CD4-positive, CD25-positive, alpha-beta regulatory T cell (primary cell): Measurements from ENCODE around the gene STAB1. TPM values are rescaled to one million over a fixed set of nuclear protein-coding genes. Genes with fewer than 3 reads are reported as not detected.

ENCODE experiments used
- ATAC-seq, 2 donors: fragments of 150-1000 bp; cut with Tn5 transposase; one replicate each; pipeline ENCODE4 v1.10.0; 2021; ENCODE audit warnings: low read depth in 2 of 2, moderate number of reproducible peaks in 2 of 2, moderate library complexity in 1 of 2
- DNase-seq, 3 donors: peaks; one replicate each; pipeline versions ENCODE4 v3.0.0 to v3.0.0-alpha.2; 2012 to 2022; ENCODE audit warnings: mixed read lengths in 1 of 3
- H3K27ac ChIP-seq: one replicate; pipeline ENCODE4 v1.7.0; 2013; ENCODE audit warnings: mild to moderate bottlenecking, low read length; ENCODE audit not compliant: insufficient read depth, poor library complexity, severe bottlenecking
- H3K27me3 ChIP-seq: one replicate; pipeline ENCODE4 v1.7.0; 2013; ENCODE audit warnings: low read length; ENCODE audit not compliant: control insufficient read depth, insufficient read depth
- H3K36me3 ChIP-seq: one replicate; pipeline ENCODE4 v1.7.0; 2013; ENCODE audit warnings: mild to moderate bottlenecking, low read length, moderate library complexity; ENCODE audit not compliant: control insufficient read depth, insufficient read depth
- H3K4me1 ChIP-seq: 2 replicates; pipeline ENCODE4 v1.7.0; 2013; ENCODE audit warnings: mild to moderate bottlenecking, low read length; ENCODE audit not compliant: insufficient read depth, control insufficient read depth, poor library complexity, severe bottlenecking
- H3K4me3 ChIP-seq: one replicate; pipeline ENCODE4 v1.7.0; 2013; ENCODE audit warnings: low read depth, mild to moderate bottlenecking, low read length, moderate library complexity
- H3K9me3 ChIP-seq, 2 experiments: 1 replicate in 1 of 2; 2 replicates in 1 of 2; pipeline ENCODE4 v1.7.0; 2013; ENCODE audit warnings: low read length in 2 of 2, mild to moderate bottlenecking in 1 of 2, moderate library complexity in 1 of 2; ENCODE audit not compliant: control insufficient read depth in 2 of 2
- H3K27ac Mint-ChIP-seq, 3 donors: one replicate each; pipeline ENCODE4 v1.8.0; 2020 to 2022; ENCODE audit warnings: mild to moderate bottlenecking in 3 of 3, mixed read lengths in 3 of 3, moderate library complexity in 2 of 3
- H3K27me3 Mint-ChIP-seq: one replicate; pipeline ENCODE4 v1.8.0; 2022; ENCODE audit warnings: mild to moderate bottlenecking, mixed read lengths
- H3K36me3 Mint-ChIP-seq: one replicate; pipeline ENCODE4 v1.8.0; 2020; ENCODE audit warnings: mixed read lengths
- H3K4me1 Mint-ChIP-seq, 4 donors: one replicate each; pipeline ENCODE4 v1.8.0; 2020 to 2022; ENCODE audit warnings: mixed read lengths in 4 of 4, mild to moderate bottlenecking in 1 of 4
- H3K4me3 Mint-ChIP-seq, 4 donors: one replicate each; pipeline ENCODE4 v1.8.0; 2020 to 2022; ENCODE audit warnings: mild to moderate bottlenecking in 4 of 4, mixed read lengths in 4 of 4, moderate library complexity in 3 of 4
- H3K9me3 Mint-ChIP-seq, 7 donors: one replicate each; pipeline ENCODE4 v1.8.0; 2020 to 2022; ENCODE audit warnings: mixed read lengths in 7 of 7, mild to moderate bottlenecking in 3 of 7, moderate library complexity in 2 of 7
- polyA plus RNA-seq, 4 donors: library from polyadenylated mRNA; unstranded; fragments of 300-500 nt; fragmentation: Illumina TruSeq; gene quantifications; one replicate each; pipeline ENCODE4 v1.2.3, GENCODE V29; 2021
- total RNA-seq: library from RNA; stranded (reverse); gene quantifications from one replicate; pipeline ENCODE4 v1.2.3, GENCODE V29; 2022

The STAB1 gene
- total and polyA plus RNA-seq, 5 donors from 2014 or later: 0.42 TPM; not detected in 4

- Histone ChIP-seq H3K36me3 (peaks cover 58% of the 10 kb centered on the region), H3K4me3 (no peak overlapping the region), H3K27ac (no peak overlapping the region), H3K9me3 (no peaks in the 10 kb centered on the region), H3K4me1 (no peaks in the 10 kb centered on the region), H3K27me3 (no peaks in the 10 kb centered on the region)
- Mint-ChIP-seq H3K36me3 (peaks cover 12% of the 10 kb centered on the region), H3K4me1 (peaks cover 0 to 36% (median 24%) of the 10 kb centered on the region in 4 donors), H3K27ac (peak overlapping the region in 2 of 3 donors; percentile 20 to 62), H3K4me3 (peak overlapping the region in 1 of 4 donors; percentile 27), H3K27me3 (no peaks in the 10 kb centered on the region), H3K9me3 (peaks cover 0 to 1% (median 0%) of the 10 kb centered on the region in 7 donors)
- no peak for ATAC-seq
- no peak for DNase-seq
Observed at GRCh38 chr3:52463416-52463815, 31.7 kb upstream of the STAB1 start.

GRCh38 chr3:52468336-52468735 is 26.8 kb upstream of the STAB1 start:
- ATAC-seq (no peak), DNase-seq (no peak)
- Mint-ChIP-seq H3K4me3 (no peak overlapping the region), H3K36me3 (peaks cover 8% of the 10 kb centered on the region), H3K9me3 (no peaks in the 10 kb centered on the region), H3K27me3 (no peaks in the 10 kb centered on the region), H3K4me1 (peaks cover 0 to 20% (median 16%) of the 10 kb centered on the region in 4 donors), H3K27ac (peak overlapping the region; percentile 12 to 82 (median 47))
- Histone ChIP-seq H3K4me3 (no peak overlapping the region), H3K36me3 (peaks cover 58% of the 10 kb centered on the region), H3K27ac (no peak overlapping the region), H3K9me3 (no peaks in the 10 kb centered on the region), H3K27me3 (no peaks in the 10 kb centered on the region), H3K4me1 (no peaks in the 10 kb centered on the region)

GRCh38 chr3:52469001-52469400 is 26.1 kb upstream of the STAB1 start:
- H3K27ac Mint-ChIP-seq: peak overlapping the region in 2 of 3 donors; percentile 12 to 59
- H3K36me3 Mint-ChIP-seq: peaks cover 11% of the 10 kb centered on the region
- no peaks in the 10 kb centered on the region for H3K27me3 Mint-ChIP-seq
- peaks cover 0 to 18% (median 15%) of the 10 kb centered on the region in 4 donors for H3K4me1 Mint-ChIP-seq
- H3K9me3 Mint-ChIP-seq: no peaks in the 10 kb centered on the region
- no peak for DNase-seq
- no peak overlapping the region for H3K4me3 Mint-ChIP-seq
- Histone ChIP-seq H3K9me3 (no peaks in the 10 kb centered on the region), H3K4me1 (no peaks in the 10 kb centered on the region), H3K27ac (no peak overlapping the region), H3K36me3 (peaks cover 63% of the 10 kb centered on the region), H3K4me3 (no peak overlapping the region), H3K27me3 (no peaks in the 10 kb centered on the region)
- no peak for ATAC-seq

- H3K36me3 ChIP-seq: peaks cover 66% of the 10 kb centered on the region
- H3K27me3 ChIP-seq: no peaks in the 10 kb centered on the region
- H3K4me3 Mint-ChIP-seq: no peak overlapping the region
- peaks cover 15% of the 10 kb centered on the region for H3K36me3 Mint-ChIP-seq
- no peak for ATAC-seq
- no peaks in the 10 kb centered on the region for H3K27me3 Mint-ChIP-seq
- no peak overlapping the region for H3K27ac ChIP-seq
- no peaks in the 10 kb centered on the region for H3K9me3 Mint-ChIP-seq
- no peak overlapping the region for H3K4me3 ChIP-seq
- no peaks in the 10 kb centered on the region for H3K4me1 ChIP-seq
- DNase-seq: no peak
- peaks cover 0 to 13% (median 9%) of the 10 kb centered on the region in 4 donors for H3K4me1 Mint-ChIP-seq
- H3K27ac Mint-ChIP-seq: peak overlapping the region in 1 of 3 donors; percentile 74
- H3K9me3 ChIP-seq: no peaks in the 10 kb centered on the region
Observed at GRCh38 chr3:52470920-52471319, 24.2 kb upstream of the STAB1 start.

- no peaks in the 10 kb centered on the region for H3K27me3 Mint-ChIP-seq
- H3K9me3 ChIP-seq: no peaks in the 10 kb centered on the region
- DNase-seq: peak in 1 of 3 donors; percentile 38
- peaks cover 72% of the 10 kb centered on the region for H3K36me3 ChIP-seq
- H3K4me3 Mint-ChIP-seq: no peak overlapping the region
- H3K4me3 ChIP-seq: no peak overlapping the region
- no peak for ATAC-seq
- H3K27me3 ChIP-seq: no peaks in the 10 kb centered on the region
- H3K36me3 Mint-ChIP-seq: peaks cover 15% of the 10 kb centered on the region
- H3K9me3 Mint-ChIP-seq: no peaks in the 10 kb centered on the region
- peaks cover 0 to 10% (median 7%) of the 10 kb centered on the region in 4 donors for H3K4me1 Mint-ChIP-seq
- H3K27ac Mint-ChIP-seq: no peak overlapping the region
- H3K4me1 ChIP-seq: no peaks in the 10 kb centered on the region
- no peak overlapping the region for H3K27ac ChIP-seq
Observed at GRCh38 chr3:52471371-52472238, 23.5 kb upstream of the STAB1 start.

- H3K27ac Mint-ChIP-seq: no peak overlapping the region
- Histone ChIP-seq H3K9me3 (no peaks in the 10 kb centered on the region), H3K27me3 (no peaks in the 10 kb centered on the region), H3K4me3 (no peak overlapping the region), H3K36me3 (peaks cover 77% of the 10 kb centered on the region), H3K4me1 (no peaks in the 10 kb centered on the region), H3K27ac (no peak overlapping the region)
- H3K4me1 Mint-ChIP-seq: peaks cover 0 to 10% (median 7%) of the 10 kb centered on the region in 4 donors
- ATAC-seq (no peak), DNase-seq (no peak)
- no peak overlapping the region for H3K4me3 Mint-ChIP-seq
- H3K36me3 Mint-ChIP-seq: peaks cover 15% of the 10 kb centered on the region
- H3K27me3 Mint-ChIP-seq: no peaks in the 10 kb centered on the region
- H3K9me3 Mint-ChIP-seq: no peaks in the 10 kb centered on the region
Observed at GRCh38 chr3:52472239-52473000, 22.7 kb upstream of the STAB1 start.

- H3K9me3 Mint-ChIP-seq: no peaks in the 10 kb centered on the region
Observed at GRCh38 chr3:52473026-52473425, 22.1 kb upstream of the STAB1 start.

More at GRCh38 chr3:52473026-52473425, 22.1 kb upstream of the STAB1 start:
- Histone ChIP-seq H3K4me3 (no peak overlapping the region), H3K9me3 (no peaks in the 10 kb centered on the region), H3K27ac (no peak overlapping the region), H3K4me1 (no peaks in the 10 kb centered on the region), H3K36me3 (peaks cover 83% of the 10 kb centered on the region), H3K27me3 (no peaks in the 10 kb centered on the region)
- H3K36me3 Mint-ChIP-seq: peaks cover 17% of the 10 kb centered on the region
- ATAC-seq (no peak), DNase-seq (no peak)
- no peak overlapping the region for H3K4me3 Mint-ChIP-seq
- peaks cover 0 to 10% (median 6%) of the 10 kb centered on the region in 4 donors for H3K4me1 Mint-ChIP-seq
- no peak overlapping the region for H3K27ac Mint-ChIP-seq
- H3K27me3 Mint-ChIP-seq: no peaks in the 10 kb centered on the region
